DMS79 (cell line): ENCODE data around the gene RBM20.
"Not testable (repeated sequence)": the region's sequence is repeated elsewhere in the genome, so short reads cannot be mapped to it uniquely, and the experiment has no call there.

Experiments used
- DNase-seq: peaks from one replicate; lab custom pipeline; 2025; lab: John Stamatoyannopoulos, UW

The RBM20 gene

DNA sequence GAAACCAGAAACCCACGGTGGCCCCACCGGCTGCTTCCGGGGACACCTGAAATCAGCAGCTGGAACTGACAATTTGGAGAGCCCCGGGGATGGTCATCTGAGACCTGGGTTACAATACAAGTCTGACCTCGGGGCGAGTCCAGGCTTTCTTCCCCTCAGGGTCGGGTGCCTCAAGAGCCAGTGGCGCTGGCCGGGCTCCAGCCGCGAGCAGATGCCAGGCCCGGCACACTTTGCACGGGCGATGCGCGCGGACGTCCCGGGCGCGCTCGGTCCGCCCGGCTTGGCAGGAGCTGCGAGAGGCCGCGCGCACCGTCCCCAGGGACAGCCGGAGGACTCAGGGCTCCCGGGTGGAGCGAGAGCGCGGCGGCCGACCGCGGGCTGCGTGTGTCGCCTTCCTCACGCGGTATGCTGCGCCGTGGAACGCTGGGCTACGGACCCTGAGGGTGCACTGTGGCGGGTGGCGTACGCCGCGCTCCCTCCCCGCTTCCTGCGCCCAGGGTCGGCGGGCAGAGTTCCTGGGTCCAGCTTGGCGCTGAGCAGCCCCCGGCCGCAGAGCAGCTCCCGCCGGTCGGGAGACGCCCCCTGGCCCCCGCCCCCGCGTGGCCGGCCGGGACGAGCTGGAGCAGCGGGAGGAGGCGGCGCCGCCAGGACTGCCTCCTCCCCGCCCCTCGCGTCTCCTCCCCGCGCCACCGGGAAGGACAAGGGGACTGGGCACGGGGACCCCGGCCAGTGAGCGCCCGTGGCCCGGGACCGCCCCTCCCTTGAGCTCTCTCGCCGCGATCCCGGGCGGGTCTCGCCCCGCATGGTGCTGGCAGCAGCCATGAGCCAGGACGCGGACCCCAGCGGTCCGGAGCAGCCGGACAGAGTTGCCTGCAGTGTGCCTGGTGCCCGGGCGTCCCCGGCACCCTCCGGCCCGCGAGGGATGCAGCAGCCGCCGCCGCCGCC, at the start of gene RBM20:
Gene RBM20 (plus strand): TSS at position 684 of the 945 bp plus-strand sequence. CDS start 119 bp downstream, at position 803.
- DNase-seq = no peak

DNA sequence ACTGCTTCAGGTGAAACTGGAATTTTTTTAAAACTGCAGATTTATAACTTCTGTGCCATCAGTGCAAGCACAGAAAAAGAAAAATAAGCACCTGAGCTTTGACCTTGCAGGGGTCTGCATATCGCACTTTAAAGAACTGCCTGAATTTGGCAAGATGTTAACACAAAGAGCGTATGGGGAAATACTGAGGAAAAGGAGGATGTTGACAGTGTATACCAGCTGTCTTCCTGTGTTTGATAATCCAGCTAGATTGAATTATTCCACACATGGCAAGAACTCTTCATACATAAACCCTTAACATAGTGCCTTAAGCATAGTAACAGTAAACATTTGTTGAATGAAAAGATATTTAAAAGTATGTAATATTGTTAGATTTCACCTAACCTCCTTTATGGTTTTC, 46.7 kb upstream of the RBM20 start:
- no peak for DNase-seq

DNA sequence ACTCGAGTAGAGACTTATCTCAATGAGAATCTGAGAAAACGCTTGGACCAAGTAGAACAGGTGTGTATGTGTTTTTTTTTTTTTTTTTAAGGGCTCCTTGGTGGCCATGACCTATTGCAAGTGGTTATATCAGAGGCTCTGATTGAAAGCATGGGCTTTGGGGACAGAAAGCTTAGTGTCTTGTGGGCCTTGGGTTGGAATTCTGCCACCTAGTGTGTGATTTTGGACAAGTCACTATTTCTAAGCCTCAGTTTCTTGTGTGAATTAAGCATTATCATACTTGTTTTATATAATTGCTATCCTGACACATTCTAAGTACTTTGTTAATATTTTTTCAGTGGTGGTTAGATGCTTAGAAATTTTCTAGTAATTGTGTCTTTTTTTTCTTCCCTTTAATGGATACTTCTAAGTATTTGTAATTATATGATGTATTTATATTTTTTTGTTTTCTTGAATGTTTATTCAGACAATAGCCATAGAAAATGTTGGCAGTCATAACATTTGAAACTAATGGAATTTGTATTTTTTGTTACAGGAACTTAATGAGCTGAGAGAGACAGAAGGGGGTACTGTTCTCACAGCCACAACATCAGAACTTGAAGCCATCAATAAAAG, 43.5 kb upstream of the RBM20 start:
- no peak for DNase-seq

DNA sequence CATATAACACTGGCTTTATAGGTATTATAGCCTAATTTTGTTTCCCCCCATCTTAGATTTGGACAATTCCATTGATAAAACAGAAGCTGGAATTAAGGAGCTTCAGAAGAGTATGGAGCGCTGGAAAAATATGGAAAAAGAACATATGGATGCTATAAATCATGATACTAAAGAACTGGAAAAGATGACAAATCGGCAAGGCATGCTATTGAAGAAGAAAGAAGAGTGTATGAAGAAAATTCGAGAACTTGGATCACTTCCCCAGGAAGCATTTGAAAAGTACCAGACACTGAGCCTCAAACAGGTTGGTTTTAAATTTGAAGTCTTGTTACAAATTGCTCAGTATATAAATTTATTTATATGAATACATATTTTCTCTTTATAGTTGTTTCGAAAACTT, 42.6 kb upstream of the RBM20 start:
- DNase-seq = no peak

DNA sequence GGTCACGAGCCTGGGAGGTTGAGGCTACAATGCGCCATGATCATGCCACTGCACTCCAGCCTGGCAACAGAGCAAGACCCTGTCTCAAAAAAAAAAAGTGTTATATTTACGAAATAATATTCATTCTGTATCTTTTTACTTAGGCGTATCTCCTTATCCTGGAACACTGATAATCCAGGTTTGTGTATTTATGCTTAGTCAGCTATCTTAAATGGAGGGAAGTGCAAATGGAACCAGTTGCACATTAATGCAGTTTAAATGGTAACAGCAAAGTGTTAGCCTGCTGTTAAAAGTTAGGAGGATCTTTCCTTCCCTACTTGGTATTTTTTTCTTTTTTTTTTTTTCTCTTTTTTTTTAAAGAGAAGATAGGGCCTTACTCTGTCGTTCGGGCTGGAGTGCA, 36.0 kb upstream of the RBM20 start:
- no peak for DNase-seq

DNA sequence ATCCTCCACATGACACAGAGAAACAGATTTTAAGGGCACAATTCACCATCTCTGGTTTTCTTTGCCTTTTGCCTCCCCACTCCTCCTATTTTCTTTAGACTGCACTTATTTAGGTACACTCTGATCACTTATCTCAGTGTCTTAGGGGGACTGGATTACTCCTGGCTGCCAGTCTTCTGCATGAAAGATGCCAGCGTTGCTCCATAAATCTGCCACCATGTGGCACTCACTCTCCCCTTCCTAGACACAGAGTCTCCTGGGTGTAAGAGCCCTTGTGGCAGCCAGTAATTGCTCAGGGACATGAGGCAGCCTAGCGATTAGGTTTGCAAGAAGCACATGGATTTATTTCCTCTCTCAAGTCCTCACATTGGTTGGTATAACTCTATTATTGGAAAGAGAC, 34.5 kb upstream of the RBM20 start:
- peak; percentile 2 for DNase-seq

DNA sequence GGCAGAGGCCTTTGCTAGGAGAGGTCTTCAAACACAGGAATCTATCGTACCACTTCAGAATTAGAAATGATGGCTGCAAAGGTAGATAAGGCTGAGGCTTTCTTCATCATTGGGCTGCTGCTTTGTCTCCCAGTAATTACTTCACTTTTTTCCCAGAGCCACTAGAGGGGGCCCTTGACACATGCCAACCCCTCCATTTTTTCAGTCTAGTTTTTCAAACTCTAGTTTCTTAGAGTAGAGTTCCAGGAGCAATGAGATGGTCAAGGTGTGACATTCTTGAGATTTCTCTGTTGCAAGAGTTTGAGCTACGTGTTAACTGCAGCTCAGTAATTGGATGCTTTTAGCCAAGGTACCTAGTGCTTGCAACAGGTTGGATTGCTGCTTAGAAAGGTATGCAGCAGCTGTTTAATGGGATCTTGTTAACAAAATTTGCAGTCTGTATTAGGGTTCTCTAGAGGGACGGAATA, 33.8 kb upstream of the RBM20 start:
- DNase-seq = peak; percentile 1

DNA sequence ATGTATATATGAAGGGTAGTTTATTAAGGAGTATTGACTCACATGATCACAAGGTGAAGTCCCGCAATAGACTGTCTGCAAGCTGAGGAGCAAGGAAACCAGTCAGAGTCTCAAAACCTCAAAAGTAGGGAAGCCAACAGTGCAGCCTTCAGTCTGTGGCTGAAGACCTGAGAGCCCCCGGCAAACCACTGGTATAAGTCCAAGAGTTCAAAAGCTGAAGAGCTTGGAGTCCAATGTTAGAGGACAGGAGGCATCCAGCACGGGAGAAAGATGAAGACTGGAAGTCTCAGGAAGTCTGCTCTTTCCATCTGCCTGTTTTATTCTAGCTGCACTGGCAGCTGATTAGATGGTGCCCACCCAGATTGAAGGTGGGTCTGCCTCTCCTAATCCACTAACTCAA, 33.4 kb upstream of the RBM20 start:
- not testable (repeated sequence) for DNase-seq

DNA sequence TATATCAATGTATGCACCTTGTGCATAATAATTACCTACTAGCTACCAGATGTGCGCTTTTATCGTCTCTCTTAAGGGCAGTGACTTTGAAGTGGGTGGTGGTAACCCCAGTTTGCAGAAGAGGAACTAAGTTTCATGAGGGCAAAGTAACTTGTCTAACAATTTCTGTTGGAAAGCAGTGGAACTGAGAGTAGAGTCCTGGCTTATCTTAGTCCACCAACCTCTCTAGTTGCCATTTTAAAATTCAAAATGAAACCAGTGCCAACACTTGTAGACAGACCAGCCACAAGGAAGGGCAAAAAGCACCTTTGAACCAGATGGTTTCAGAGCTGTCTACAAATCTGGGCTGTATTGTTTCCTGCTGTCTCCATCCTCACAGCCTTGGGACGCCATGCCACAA, 32.0 kb upstream of the RBM20 start:
- no peak for DNase-seq

DNA sequence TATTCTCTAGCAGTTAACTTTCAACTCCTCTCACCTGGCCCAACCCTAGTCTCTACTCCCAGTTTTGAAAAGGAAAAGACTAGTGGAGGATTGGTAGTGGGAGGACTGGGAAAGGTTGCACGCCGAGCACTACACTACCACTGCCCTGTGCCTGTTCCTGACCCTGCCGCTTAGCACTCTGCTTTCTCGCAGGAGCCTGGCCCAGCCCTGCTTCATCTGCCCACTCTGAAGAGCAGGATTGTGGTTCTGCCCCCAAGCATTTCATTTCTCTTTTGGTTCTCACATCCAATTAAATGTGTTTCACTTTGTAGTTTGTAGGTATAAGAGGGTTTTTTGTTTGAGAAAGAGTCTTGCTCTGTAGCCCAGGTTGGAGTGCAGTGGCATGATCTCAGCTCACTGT, 31.5 kb upstream of the RBM20 start:
- no peak for DNase-seq

DNA sequence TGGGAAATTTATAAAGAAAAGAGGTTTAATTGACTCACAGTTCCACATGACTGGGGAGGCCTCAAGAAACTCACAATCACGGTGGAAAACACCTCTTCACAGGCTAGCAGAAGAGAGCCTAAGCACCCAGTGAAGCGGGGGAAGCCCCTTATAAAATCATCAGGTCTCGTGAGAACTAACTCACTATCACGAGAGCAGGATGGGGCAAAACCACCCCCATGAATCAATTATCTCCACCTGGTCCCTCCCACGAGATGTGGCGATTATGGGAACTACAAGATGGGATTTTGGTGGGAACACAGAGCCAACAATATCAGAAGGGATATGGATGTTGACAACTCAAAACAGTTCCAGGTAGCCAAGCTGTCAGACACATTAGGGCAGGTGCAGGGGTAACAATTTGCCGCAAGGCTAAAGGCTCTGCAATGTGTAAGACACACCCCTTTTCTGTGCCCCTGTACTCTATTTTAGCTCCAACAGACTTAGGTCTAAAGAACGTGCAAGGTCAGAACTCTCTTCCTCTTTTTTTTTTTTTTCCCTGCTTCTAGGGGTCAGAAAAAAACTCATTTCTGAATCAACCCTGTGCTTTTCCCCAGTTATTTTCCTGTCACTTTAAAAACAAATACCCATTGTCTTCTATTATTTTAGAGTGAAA, 30.7 kb upstream of the RBM20 start:
- DNase-seq = no peak

DNA sequence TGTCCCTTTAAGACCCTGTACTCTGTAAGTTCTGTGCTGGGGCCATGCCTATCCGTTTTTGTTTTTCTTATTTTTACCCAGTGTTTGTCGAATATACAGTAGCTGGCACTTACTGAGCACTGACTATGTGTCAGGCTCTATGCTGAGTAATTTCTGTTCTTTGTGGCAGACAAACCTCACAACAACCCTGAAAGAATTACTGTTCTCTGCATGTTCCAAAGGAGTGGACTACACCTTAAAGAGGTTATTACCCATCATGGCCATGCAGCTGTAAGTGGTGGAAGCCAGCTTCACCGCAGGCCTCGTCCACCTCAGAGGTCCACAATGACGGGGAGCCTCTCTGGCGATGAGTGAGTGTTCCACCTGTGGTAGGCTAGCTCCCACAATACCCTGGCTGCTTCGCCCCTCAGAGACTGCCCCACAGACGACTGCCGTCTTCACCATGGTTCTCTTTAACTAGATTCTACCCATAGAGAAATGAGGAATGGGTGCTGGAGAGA, 30.1 kb upstream of the RBM20 start:
- no peak for DNase-seq

DNA sequence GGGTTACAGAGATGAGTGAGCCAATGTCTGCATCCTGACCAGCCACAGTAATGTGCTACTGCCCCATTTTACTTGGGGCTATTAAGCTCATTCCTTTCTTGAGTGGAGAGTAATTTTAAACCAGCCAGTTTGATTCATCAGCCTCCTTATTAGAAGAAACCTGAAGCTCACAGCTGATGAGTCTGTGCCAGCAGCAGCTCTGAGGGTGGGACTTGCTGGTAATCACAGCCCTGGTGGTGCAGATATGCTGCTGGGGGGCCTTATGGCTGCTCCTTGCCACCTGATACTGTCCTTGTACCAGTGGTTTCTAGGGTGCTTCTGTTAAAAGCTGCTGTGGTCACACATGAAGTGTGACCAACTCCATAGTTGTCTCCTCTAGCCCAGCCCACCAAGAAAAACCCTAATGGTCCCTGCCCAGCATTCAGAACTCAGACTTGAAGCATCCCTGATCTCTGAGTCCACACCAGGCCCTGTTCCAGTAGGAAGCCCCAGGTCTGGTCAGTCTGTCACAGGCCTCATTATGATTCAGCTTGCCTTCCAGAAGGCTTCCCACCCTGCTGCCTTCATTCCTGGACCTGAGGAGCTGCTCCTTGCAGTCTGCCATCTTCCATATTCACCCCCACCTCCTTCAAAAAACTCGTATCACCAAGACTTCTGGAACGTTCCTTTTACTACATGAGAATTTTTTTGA, 28.9 kb upstream of the RBM20 start:
- DNase-seq = no peak

DNA sequence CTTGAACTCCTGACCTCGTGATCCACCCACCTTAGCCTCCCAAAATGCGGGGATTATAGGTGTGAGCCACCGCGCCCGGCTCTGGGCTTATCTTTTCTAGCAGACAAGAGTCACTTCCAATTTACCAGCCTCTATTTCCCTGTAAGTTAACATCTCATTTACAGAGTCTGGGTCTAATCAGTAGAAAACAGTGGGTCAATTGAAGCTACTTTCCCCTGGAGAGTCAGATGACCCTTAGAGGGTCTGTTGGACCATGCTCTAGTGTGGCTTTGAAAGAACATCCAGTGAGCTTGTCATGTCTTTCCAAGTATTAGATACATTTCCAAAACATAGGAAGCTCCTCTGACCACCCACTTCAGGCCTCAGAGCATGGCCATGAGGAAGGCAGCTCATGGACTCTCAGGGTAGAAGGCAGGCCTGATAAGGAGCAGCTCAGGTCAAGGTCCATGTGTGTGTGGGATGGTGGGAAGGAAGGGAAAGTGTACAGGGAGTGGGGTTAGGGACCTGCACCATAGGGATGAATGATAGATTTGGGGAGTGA, 27.6 kb upstream of the RBM20 start:
- no peak for DNase-seq

DNA sequence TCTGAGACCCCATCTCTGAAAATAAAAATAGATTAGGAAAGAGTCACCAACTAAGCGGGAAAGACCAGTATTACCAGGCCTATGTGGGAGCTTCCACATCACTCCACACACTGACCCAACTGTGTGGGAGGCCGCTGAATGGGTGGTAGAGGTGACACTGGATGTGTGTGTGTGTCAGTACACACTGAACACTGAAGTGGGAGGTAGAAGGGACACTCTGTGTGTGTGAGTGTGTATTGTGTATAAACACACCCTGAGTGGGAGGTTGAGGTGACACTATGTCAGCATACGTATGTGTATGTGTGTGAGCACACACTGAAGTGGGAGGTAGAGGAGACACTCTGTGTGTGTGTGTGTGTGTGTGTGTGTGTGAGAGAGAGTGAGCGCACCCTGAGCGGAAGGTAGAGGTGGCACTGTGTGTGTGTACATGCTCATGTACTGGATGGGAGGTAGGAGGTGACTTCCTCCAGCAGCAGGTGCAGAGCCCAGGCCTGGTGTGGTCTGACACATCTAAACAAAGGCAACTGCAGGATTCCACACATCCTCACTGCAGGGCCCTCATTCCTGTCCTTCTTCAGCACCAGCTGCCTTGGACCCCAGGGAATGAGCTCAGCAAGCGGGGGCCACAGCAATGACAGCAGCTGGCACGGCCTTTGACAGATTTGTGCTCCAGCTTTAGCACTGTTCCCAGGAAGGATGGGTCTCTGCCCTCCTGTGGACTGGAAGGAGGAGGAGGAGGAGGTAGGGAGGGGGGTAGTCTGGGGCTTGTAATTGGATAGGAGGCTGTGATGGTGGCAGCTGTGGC, 26.5 kb upstream of the RBM20 start:
- DNase-seq = no peak

DNA sequence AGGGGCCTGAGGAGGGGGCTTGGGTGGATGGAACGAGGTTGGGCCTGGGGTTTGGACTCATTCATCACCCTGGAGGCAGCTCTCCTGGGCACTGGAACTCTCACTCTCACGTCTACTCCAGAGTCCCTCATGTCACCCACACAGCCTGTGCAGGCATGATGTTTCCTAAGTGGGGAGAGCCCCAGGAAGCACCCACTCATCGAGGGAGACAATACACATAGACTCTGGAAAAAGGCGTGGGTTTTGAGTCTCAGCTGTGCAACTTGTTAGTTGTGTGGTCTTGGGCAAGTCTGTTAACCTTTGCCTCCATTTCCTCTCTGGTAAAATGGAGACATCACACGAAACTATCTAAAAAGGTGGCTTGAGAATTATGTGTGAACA, 25.9 kb upstream of the RBM20 start:
- no peak for DNase-seq

DNA sequence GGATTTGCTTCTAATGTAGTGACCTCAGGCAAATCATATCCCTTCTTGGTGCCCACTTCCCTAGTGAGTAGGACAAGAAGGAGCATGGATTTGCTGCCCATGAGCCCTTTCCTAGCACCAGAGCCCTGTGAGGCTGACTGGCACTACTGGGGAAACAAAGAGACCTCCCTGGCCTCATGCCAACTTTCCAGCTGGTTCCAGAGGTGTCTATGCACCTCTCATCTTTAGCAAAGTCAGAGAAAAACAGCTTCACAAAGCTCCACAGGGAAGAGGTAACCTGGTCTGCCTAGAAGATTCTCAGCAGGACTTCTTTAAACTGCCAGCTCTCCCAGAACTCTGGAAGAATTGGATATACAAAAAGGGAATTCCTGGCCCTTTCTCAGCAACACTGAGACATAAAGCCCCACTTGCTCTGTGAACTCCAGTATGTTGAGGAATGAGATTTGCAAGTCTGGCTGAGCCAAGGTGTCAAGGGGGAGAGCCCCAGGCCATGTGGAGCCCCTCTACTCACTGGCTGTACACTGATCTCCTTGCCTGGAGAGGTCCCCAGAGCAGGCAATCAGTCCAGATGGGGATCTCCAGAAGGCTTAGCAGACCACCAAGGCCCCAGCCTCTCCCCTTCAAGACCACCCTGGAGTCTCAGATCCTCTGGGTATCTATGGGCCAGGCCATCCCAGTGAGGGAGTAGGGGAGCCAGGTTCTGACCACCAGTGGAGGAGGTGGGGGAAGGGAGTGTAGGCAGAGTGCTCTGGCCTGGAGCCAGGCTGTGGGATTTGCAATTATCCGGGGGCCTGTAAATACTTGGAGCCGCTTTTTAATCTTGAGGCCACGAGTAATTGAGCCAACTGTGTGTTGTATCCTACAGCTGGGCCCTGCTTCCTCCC, 24.4 kb upstream of the RBM20 start:
- no peak for DNase-seq

DNA sequence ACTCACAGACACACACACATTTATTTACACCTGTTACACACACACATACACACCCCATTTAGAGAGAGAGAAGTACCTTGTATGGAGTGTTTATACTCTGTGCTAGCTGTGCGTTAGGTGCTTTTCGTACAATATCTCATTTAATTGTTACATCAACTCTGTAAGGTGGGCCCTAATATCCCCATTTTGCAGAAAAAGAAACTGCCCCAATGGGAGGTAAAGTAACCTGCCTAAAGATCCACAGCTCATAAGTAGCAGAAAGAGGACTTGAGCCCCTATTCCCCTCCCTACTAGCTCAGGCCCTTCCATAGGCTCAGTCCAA, 23.8 kb upstream of the RBM20 start:
- DNase-seq = no peak

DNA sequence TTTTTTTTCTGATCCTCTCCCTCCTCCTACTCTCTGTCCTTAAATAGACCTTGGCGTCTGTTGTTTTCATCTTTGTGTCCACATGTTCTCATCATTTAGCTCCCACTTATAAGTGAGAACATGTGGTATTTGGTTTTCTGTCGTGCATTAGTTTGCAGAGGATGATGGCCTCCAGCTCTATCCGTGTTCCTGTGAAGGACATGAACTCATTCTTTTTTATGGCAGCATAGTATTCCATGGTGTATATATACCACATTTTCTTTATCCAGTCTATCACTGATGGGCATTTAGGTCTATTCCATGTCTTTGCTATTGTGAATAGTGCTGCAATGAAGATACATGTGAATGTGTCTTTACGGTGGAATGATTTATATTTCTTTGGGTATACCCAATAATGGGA, 20.8 kb upstream of the RBM20 start:
- DNase-seq = not testable (repeated sequence)

DNA sequence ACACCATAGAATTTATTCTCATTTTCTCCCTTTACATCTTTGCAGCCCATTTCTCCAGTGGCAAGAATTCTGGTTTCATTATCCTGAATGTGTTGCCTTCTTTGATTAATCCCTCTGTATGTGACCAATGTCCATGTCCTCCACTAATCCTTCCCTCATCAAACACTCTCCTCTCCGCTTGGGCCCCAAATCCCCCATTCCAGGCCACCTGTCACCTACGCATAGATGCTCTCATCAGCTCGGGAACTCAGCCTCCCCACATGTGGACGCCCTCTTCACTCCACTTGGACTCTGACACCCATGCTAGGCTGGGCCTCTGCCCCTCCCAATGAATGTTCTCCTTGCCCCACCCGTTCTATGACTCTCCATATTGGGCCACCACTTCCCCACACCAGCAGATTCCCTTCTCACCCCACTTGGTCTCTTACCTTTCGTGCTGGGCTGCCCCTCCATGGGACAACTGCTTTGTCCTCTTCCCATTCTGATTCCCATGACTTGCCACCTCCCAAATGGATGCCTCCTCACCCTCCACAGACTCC, 18.7 kb upstream of the RBM20 start:
- DNase-seq = no peak
